HG03139 (cell line): ENCODE data around the gene MN1.

ENCODE experiments used
- ATAC-seq: cut with Tn5 transposase; IDR thresholded peaks from one replicate; pipeline ENCODE4 v1.9.1; 2021; ENCODE audit not compliant: unreplicated experiment

MN1 gene

GRCh38 chr22:27800250-27801201 is 1.0 kb downstream of the MN1 start:
- no peak for ATAC-seq

- no peak for ATAC-seq
Measured at GRCh38 chr22:27799827-27800249, 1.7 kb downstream of the MN1 start.

- no peak for ATAC-seq
Measured at GRCh38 chr22:27799015-27799826, 2.3 kb downstream of the MN1 start.

GRCh38 chr22:27798511-27799014 is 3.0 kb downstream of the MN1 start:
- ATAC-seq, result no peak

- no peak for ATAC-seq
Measured at GRCh38 chr22:27797520-27798391, 3.8 kb downstream of the MN1 start.

- no peak for ATAC-seq
Measured at GRCh38 chr22:27796829-27797519, 4.6 kb downstream of the MN1 start.

GRCh38 chr22:27795696-27796517 is 5.6 kb downstream of the MN1 start:
- ATAC-seq, result no peak

GRCh38 chr22:27795053-27795452 is 6.5 kb downstream of the MN1 start:
- no peak for ATAC-seq

- ATAC-seq, result no peak
Measured at GRCh38 chr22:27794226-27794625, 7.3 kb downstream of the MN1 start.

GRCh38 chr22:27793576-27793975 is 8.0 kb downstream of the MN1 start:
- ATAC-seq, result no peak

- no peak for ATAC-seq
Measured at GRCh38 chr22:27792452-27793161, 8.9 kb downstream of the MN1 start.

- ATAC-seq, result no peak
Measured at GRCh38 chr22:27791859-27792241, 9.7 kb downstream of the MN1 start.

GRCh38 chr22:27791159-27791858 is 10.2 kb downstream of the MN1 start:
- no peak for ATAC-seq

GRCh38 chr22:27790376-27791158 is 11.0 kb downstream of the MN1 start:
- no peak for ATAC-seq

GRCh38 chr22:27788500-27789288 is 12.9 kb downstream of the MN1 start:
- ATAC-seq, result no peak

GRCh38 chr22:27786965-27787364 is 14.6 kb downstream of the MN1 start:
- no peak for ATAC-seq
